ENCODE results near the gene DUSP6. TPM values are rescaled to one million over a fixed set of nuclear protein-coding genes. Genes with fewer than 3 reads are reported as not detected.
A peak's percentile ranks its signal among the peaks of the same experiment; 100 is the strongest.

The DUSP6 gene
- total RNA-seq, 4 donors from 2014 or later = 33.1 to 71.0 (median 46.7) TPM

GRCh38 chr12:89345830-89346740 is 6.2 kb downstream of the DUSP6 start:
- Histone ChIP-seq H3K36me3 (peaks cover 0 to 12% (median 0%) of the 10 kb centered on the region in 3 donors), H3K27ac (peak overlapping the region in 3 of 4 donors; percentile 35 to 62 (median 55)), H3K9me3 (no peaks in the 10 kb centered on the region), H3K4me1 (peaks cover 0 to 44% (median 11%) of the 10 kb centered on the region in 4 donors), H3K27me3 (no peaks in the 10 kb centered on the region), H3K4me3 (peak overlapping the region in 1 of 4 donors; percentile 18)
- TF ChIP-seq CTCF (IDR thresholded peaks at IDR 0.05) (no peak), POLR2A (IDR thresholded peaks at IDR 0.05) (no peak)
- DNase-seq = peak in 2 of 3 donors; percentile 74 to 85

- Histone ChIP-seq H3K36me3 (peaks cover 0 to 12% (median 0%) of the 10 kb centered on the region in 3 donors), H3K27me3 (no peaks in the 10 kb centered on the region), H3K4me3 (no peak overlapping the region), H3K4me1 (peaks cover 0 to 44% (median 9%) of the 10 kb centered on the region in 4 donors), H3K27ac (peak overlapping the region in 1 of 4 donors; percentile 35), H3K9me3 (no peaks in the 10 kb centered on the region)
- no peak for TF ChIP-seq CTCF (IDR thresholded peaks at IDR 0.05)
- TF ChIP-seq POLR2A (IDR thresholded peaks at IDR 0.05) = no peak
- DNase-seq = no peak
Observed at GRCh38 chr12:89345376-89345775, 6.9 kb downstream of the DUSP6 start.

GRCh38 chr12:89344862-89345202 is 7.5 kb downstream of the DUSP6 start:
- peaks cover 0 to 12% (median 0%) of the 10 kb centered on the region in 3 donors for H3K36me3 ChIP-seq
- no peaks in the 10 kb centered on the region for H3K27me3 ChIP-seq
- H3K4me3 ChIP-seq = no peak overlapping the region
- no peaks in the 10 kb centered on the region for H3K9me3 ChIP-seq
- peaks cover 0 to 44% (median 8%) of the 10 kb centered on the region in 4 donors for H3K4me1 ChIP-seq
- DNase-seq = no peak
- H3K27ac ChIP-seq = no peak overlapping the region
- TF ChIP-seq POLR2A (IDR thresholded peaks at IDR 0.05) (no peak), CTCF (IDR thresholded peaks at IDR 0.05) (no peak)

- Histone ChIP-seq H3K9me3 (no peaks in the 10 kb centered on the region), H3K4me3 (no peak overlapping the region), H3K36me3 (peaks cover 0 to 12% (median 0%) of the 10 kb centered on the region in 3 donors), H3K4me1 (peaks cover 0 to 42% (median 8%) of the 10 kb centered on the region in 4 donors), H3K27me3 (no peaks in the 10 kb centered on the region), H3K27ac (no peak overlapping the region)
- no peak for DNase-seq
- TF ChIP-seq CTCF (IDR thresholded peaks at IDR 0.05) = no peak
- TF ChIP-seq POLR2A (IDR thresholded peaks at IDR 0.05) = no peak
Observed at GRCh38 chr12:89344043-89344861, 8.0 kb downstream of the DUSP6 start.

- no peaks in the 10 kb centered on the region for H3K27me3 ChIP-seq
- H3K9me3 ChIP-seq = no peaks in the 10 kb centered on the region
- peaks cover 0 to 1% (median 0%) of the 10 kb centered on the region in 3 donors for H3K36me3 ChIP-seq
- TF ChIP-seq POLR2A (IDR thresholded peaks at IDR 0.05) = no peak
- no peak for TF ChIP-seq CTCF (IDR thresholded peaks at IDR 0.05)
- H3K27ac ChIP-seq = no peak overlapping the region
- DNase-seq = no peak
- peaks cover 0 to 33% (median 8%) of the 10 kb centered on the region in 4 donors for H3K4me1 ChIP-seq
- no peak overlapping the region for H3K4me3 ChIP-seq
Observed at GRCh38 chr12:89343127-89343526, 9.2 kb downstream of the DUSP6 start.

Data from Peyer's patch (tissue), 4 donors.